HEK293 (cell line): Measurements from ENCODE around the gene EXD3.
A peak's percentile ranks its signal among the peaks of the same experiment; 100 is the strongest.

Experiments used
- ATF2 ChIP-seq: fragments of 450-650 bp; formaldehyde crosslinking; IDR thresholded peaks from 2 replicates; pipeline ENCODE4 v1.5.1; 2016; ENCODE audit warnings: missing biosample characterization, missing genetic modification characterization, low read depth
- BCL11A ChIP-seq: fragments of 450-650 bp; formaldehyde crosslinking; IDR thresholded peaks from 2 replicates; pipeline ENCODE4 v1.5.1; 2016; ENCODE audit warnings: low read depth, missing biosample characterization, missing genetic modification characterization
- HIC1 ChIP-seq: fragments of 450-650 bp; formaldehyde crosslinking; IDR thresholded peaks from 2 replicates; pipeline ENCODE4 v1.5.1; 2016; ENCODE audit warnings: missing biosample characterization, missing genetic modification characterization
- IKZF3 ChIP-seq: fragments of 450-650 bp; IDR thresholded peaks from 2 replicates; pipeline ENCODE4 v1.5.0; 2018; ENCODE audit warnings: missing biosample characterization, mild to moderate bottlenecking, missing genetic modification characterization, moderate library complexity
- KLF1 ChIP-seq: fragments of 450-650 bp; formaldehyde crosslinking; IDR thresholded peaks from 2 replicates; pipeline ENCODE4 v1.5.1; 2016; ENCODE audit warnings: missing biosample characterization, missing genetic modification characterization
- KLF10 ChIP-seq: fragments of 450-650 bp; IDR thresholded peaks from 2 replicates; pipeline ENCODE4 v1.5.1; 2018; ENCODE audit warnings: missing biosample characterization, mild to moderate bottlenecking, missing genetic modification characterization
- KLF17 ChIP-seq: fragments of 450-650 bp; formaldehyde crosslinking; IDR thresholded peaks from 2 replicates; pipeline ENCODE4 v1.5.1; 2016; ENCODE audit warnings: missing biosample characterization, missing genetic modification characterization
- MEIS1 ChIP-seq: sonication (generic); formaldehyde crosslinking; IDR thresholded peaks from 2 replicates; pipeline ENCODE4 v1.8.1; 2022; ENCODE audit warnings: missing genetic modification reagents, mild to moderate bottlenecking, borderline replicate concordance
- PATZ1 ChIP-seq: fragments of 450-650 bp; formaldehyde crosslinking; IDR thresholded peaks from 2 replicates; pipeline ENCODE4 v1.5.1; 2016; ENCODE audit warnings: missing biosample characterization, missing genetic modification characterization
- RBAK ChIP-seq: fragments of 450-650 bp; formaldehyde crosslinking; IDR thresholded peaks from 2 replicates; pipeline ENCODE4 v1.5.1; 2016; ENCODE audit warnings: missing biosample characterization, missing genetic modification characterization
- REPIN1 ChIP-seq: fragments of 450-650 bp; formaldehyde crosslinking; IDR thresholded peaks from 2 replicates; pipeline ENCODE4 v1.5.1; 2017; ENCODE audit warnings: missing biosample characterization, missing genetic modification characterization, low read depth
- ZBTB1 ChIP-seq: fragments of 450-650 bp; formaldehyde crosslinking; IDR thresholded peaks from 2 replicates; pipeline ENCODE4 v1.5.1; 2016; ENCODE audit warnings: missing biosample characterization, missing genetic modification characterization
- ZBTB17 ChIP-seq: fragments of 450-650 bp; formaldehyde crosslinking; IDR thresholded peaks from 2 replicates; pipeline ENCODE4 v1.5.1; 2016; ENCODE audit warnings: missing biosample characterization, missing genetic modification characterization
- ZBTB26 ChIP-seq: fragments of 450-650 bp; formaldehyde crosslinking; optimal IDR thresholded peaks from 2 replicates; pipeline ENCODE3; 2016; ENCODE audit warnings: missing biosample characterization, mild to moderate bottlenecking, missing genetic modification characterization
- ZBTB44 ChIP-seq: fragments of 450-650 bp; IDR thresholded peaks from 2 replicates; pipeline ENCODE4 v1.5.1; 2018; ENCODE audit warnings: missing biosample characterization, mild to moderate bottlenecking, missing genetic modification characterization
- ZNF114 ChIP-seq: fragments of 450-650 bp; formaldehyde crosslinking; IDR thresholded peaks from 2 replicates; pipeline ENCODE4 v1.5.0; 2017; ENCODE audit warnings: missing biosample characterization, missing genetic modification characterization
- ZNF202 ChIP-seq: fragments of 450-650 bp; formaldehyde crosslinking; IDR thresholded peaks from 2 replicates; pipeline ENCODE4 v1.5.1; 2016; ENCODE audit warnings: missing biosample characterization, missing genetic modification characterization, borderline replicate concordance
- ZNF223 ChIP-seq: fragments of 450-650 bp; formaldehyde crosslinking; IDR thresholded peaks from 2 replicates; pipeline ENCODE4 v1.5.1; 2016; ENCODE audit warnings: missing biosample characterization, missing genetic modification characterization
- ZNF26 ChIP-seq: fragments of 450-650 bp; formaldehyde crosslinking; IDR thresholded peaks from 2 replicates; pipeline ENCODE4 v1.5.1; 2016; ENCODE audit warnings: missing biosample characterization, missing genetic modification characterization
- ZNF266 ChIP-seq: fragments of 450-650 bp; formaldehyde crosslinking; IDR thresholded peaks from 2 replicates; pipeline ENCODE4 v1.5.1; 2016; ENCODE audit warnings: missing biosample characterization, missing genetic modification characterization, low read depth
- ZNF366 ChIP-seq: fragments of 450-650 bp; formaldehyde crosslinking; conservative IDR thresholded peaks from 2 replicates; pipeline ENCODE4 v1.5.1; 2016; ENCODE audit warnings: missing biosample characterization, missing genetic modification characterization
- ZNF423 ChIP-seq: fragments of 450-650 bp; formaldehyde crosslinking; IDR thresholded peaks from 2 replicates; pipeline ENCODE4 v1.5.1; 2016; ENCODE audit warnings: missing biosample characterization, missing genetic modification characterization
- ZNF433 ChIP-seq: fragments of 450-650 bp; formaldehyde crosslinking; IDR thresholded peaks from 2 replicates; pipeline ENCODE4 v1.5.1; 2016; ENCODE audit warnings: missing biosample characterization, missing genetic modification characterization, low read depth
- ZNF48 ChIP-seq: fragments of 450-650 bp; formaldehyde crosslinking; IDR thresholded peaks from 2 replicates; pipeline ENCODE4 v1.5.1; 2016; ENCODE audit warnings: missing biosample characterization, missing genetic modification characterization
- ZNF513 ChIP-seq: fragments of 450-650 bp; IDR thresholded peaks from 2 replicates; pipeline ENCODE4 v1.5.1; 2018; ENCODE audit warnings: missing biosample characterization, missing genetic modification characterization
- ZNF558 ChIP-seq: fragments of 450-650 bp; formaldehyde crosslinking; IDR thresholded peaks from 2 replicates; pipeline ENCODE4 v1.5.1; 2016; ENCODE audit warnings: missing biosample characterization, missing genetic modification characterization
- ZNF585B ChIP-seq: fragments of 450-650 bp; formaldehyde crosslinking; IDR thresholded peaks from 2 replicates; pipeline ENCODE4 v1.5.1; 2016; ENCODE audit warnings: missing biosample characterization, missing genetic modification characterization

Gene EXD3

GRCh38 chr9:137441289-137441934, 18.4 kb upstream of the EXD3 start, which contains the start of gene ENTPD8 (continued):
- TF ChIP-seq KLF17 (tag by site-specific recombination), result peak; percentile 53; the same call in 1 of the 2 replicates
- TF ChIP-seq ZNF48 (tag by site-specific recombination), result no peak
- TF ChIP-seq ZNF26 (tag by site-specific recombination), result no peak
- TF ChIP-seq ZBTB44 (tag by site-specific recombination), result no peak
- TF ChIP-seq ZNF266, result no peak
- TF ChIP-seq ZNF433, result no peak
- TF ChIP-seq HIC1 (tag by site-specific recombination), result peak; percentile 67
- no peak for TF ChIP-seq MEIS1 (CRISPR knock-in tag)
- no peak for TF ChIP-seq ZNF223
- TF ChIP-seq ATF2, result no peak
- no peak for TF ChIP-seq ZBTB17 (tag by site-specific recombination)
- TF ChIP-seq KLF10, result peak; percentile 70; the same call in 1 of the 2 replicates
- peak; percentile 98 for TF ChIP-seq KLF1 (tag by site-specific recombination)
- TF ChIP-seq ZNF513 (tag by site-specific recombination), result no peak
- TF ChIP-seq RBAK (tag by site-specific recombination), result no peak
- 0 out of 2 replicates have a peak, but pooled peaks have one; percentile 16 for TF ChIP-seq IKZF3 (tag by site-specific recombination)
- TF ChIP-seq ZBTB1, result no peak
- TF ChIP-seq ZNF558 (tag by site-specific recombination), result no peak
- peak; percentile 38 for TF ChIP-seq ZBTB26 (tag by site-specific recombination)
- TF ChIP-seq BCL11A (tag by site-specific recombination), result 0 out of 2 replicates have a peak, but pooled peaks have one; percentile 30
- TF ChIP-seq PATZ1 (tag by site-specific recombination), result peak; percentile 93
- TF ChIP-seq ZNF114 (tag by site-specific recombination), result no peak
- no peak for TF ChIP-seq REPIN1 (tag by site-specific recombination)
- no peak for TF ChIP-seq ZNF366 (tag by site-specific recombination)
- no peak for TF ChIP-seq ZNF585B (tag by site-specific recombination)
- TF ChIP-seq ZNF202 (tag by site-specific recombination), result no peak
- TF ChIP-seq ZNF423 (tag by site-specific recombination), result peak; percentile 55; the same call in 1 of the 2 replicates
